MG63 (cell line): ENCODE measurements around the gene BECN2. TPM values are rescaled to one million over a fixed set of nuclear protein-coding genes. Genes with fewer than 3 reads are reported as not detected.
A peak's percentile ranks its signal among the peaks of the same experiment; 100 is the strongest.

Experiments used
- DNase-seq: peaks from one replicate; pipeline ENCODE4 v3.0.0-alpha.2; 2020
- H3K27me3 ChIP-seq: fragments of 250-450 bp; sonication (Bioruptor Pico); 2 replicates; pipeline ENCODE4 v1.5.1; 2020; ENCODE audit warnings: mild to moderate bottlenecking, moderate library complexity
- H3K36me3 ChIP-seq: fragments of 250-450 bp; sonication (Bioruptor Pico); 2 replicates; pipeline ENCODE4 v1.5.1; 2020; ENCODE audit warnings: mild to moderate bottlenecking, moderate library complexity
- H3K4me3 ChIP-seq: fragments of 250-450 bp; sonication (Bioruptor Pico); 2 replicates; pipeline ENCODE4 v1.5.1; 2020; ENCODE audit warnings: mild to moderate bottlenecking, moderate library complexity
- H3K9me3 ChIP-seq: fragments of 250-450 bp; sonication (Bioruptor Pico); 2 replicates; pipeline ENCODE4 v1.5.1; 2020; ENCODE audit warnings: mild to moderate bottlenecking, moderate library complexity
- total RNA-seq: library from RNA; depleted of rRNA; stranded (reverse); fragments of >200 nt; shearing (Covaris generic); gene quantifications from 2 replicates; pipeline ENCODE4 v1.2.3, GENCODE V29; 2014; ENCODE audit warnings: low replicate concordance; rRNA removed

Gene BECN2
- total RNA-seq, 1 experiment from 2014 or later, result not detected

DNA sequence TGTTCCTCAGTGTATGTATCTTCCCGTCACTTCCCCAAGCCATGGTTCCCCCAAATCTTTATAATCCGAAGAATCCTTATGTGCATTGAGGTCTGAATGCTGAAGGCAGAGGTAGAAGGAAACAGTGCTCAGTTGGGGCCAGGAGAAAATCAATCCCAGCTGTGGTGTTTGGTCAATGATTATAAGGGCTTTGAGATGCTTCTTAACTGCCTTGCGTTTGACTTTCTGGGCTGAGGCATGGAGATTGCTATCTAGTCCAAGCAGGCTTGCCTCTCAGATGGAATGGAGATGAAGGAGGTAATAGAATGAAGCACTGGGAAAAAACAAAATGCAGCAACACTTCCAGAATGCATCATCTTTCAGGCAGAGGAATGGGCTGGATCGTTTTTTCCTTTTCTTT is 44.9 kb downstream of the BECN2 start:
- Histone ChIP-seq H3K27me3 (no peaks in the 10 kb centered on the region), H3K4me3 (no peak overlapping the region), H3K36me3 (no peaks in the 10 kb centered on the region), H3K9me3 (peaks cover 6% of the 10 kb centered on the region)
- DNase-seq, result no peak

DNA sequence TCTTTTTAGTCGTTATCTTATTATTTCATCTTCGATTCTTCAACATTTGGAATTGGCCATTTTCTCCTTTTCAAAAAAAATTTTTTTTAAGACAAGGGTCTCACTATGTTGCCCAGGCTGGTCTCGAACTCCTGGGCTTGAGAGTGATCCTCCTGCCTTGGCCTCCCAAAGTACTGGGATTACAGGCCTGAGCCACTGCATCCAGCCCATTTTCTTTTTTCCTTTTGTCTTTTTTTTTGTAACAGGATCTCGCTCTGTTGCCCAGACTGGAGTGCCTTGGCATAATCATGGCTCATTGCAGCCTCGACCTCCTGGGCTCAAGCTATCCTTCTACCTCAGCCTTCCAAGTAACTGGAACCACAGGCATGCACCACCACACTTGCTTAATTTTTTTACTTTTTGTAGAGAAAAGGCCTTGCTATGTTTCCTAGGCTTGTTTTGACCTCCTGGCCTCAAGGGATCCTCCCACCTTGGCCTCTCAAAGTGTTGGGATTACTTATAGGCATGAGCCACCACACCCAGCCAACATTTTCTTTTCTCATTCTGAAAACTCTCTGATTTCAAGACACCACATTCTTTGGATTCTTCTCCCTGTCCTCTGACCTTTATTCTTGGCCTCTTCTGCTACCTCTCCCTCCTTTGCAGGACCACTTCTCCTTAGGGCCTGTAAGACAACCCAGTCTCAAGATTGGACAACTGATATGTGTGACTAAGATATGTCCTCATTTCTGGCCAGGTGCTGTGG is 47.4 kb downstream of the BECN2 start:
- peak; percentile 82 for DNase-seq
- Histone ChIP-seq H3K4me3 (no peak overlapping the region), H3K27me3 (no peaks in the 10 kb centered on the region), H3K36me3 (no peaks in the 10 kb centered on the region), H3K9me3 (peaks cover 6% of the 10 kb centered on the region)

DNA sequence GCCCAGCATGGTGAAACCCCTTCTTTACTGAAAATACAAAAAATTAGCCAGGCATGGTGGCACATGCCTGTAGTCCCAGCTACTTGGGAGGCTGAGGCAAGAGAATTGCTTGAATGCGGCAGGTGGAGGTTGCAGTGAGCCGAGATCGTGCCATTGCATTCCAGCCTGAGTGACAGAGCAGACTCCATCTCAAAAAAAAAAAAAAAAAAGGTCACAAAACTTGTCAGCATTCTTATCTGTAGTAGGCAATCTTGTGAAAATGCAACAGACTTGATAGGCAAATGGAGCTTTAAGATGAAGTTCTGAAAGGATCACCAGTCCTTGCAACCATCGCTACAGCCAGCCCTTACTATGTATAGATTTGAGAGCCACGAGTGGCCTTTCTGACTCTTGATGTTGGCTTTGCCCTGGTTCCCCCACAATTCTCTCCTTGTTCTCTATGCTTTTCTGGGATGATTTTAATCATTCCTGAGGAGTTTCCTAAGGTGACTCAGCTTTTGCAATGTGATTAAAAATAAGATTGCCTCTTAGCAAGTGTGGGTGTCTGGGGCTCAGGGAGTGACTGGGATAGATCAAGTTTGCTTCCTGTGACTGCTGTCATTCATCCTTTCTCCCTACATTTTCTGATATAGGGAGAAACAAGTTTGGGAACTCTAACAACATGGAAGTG is 48.4 kb downstream of the BECN2 start:
- Histone ChIP-seq H3K9me3 (peaks cover 6% of the 10 kb centered on the region), H3K36me3 (no peaks in the 10 kb centered on the region), H3K4me3 (no peak overlapping the region), H3K27me3 (no peaks in the 10 kb centered on the region)
- peak; percentile 28 for DNase-seq

DNA sequence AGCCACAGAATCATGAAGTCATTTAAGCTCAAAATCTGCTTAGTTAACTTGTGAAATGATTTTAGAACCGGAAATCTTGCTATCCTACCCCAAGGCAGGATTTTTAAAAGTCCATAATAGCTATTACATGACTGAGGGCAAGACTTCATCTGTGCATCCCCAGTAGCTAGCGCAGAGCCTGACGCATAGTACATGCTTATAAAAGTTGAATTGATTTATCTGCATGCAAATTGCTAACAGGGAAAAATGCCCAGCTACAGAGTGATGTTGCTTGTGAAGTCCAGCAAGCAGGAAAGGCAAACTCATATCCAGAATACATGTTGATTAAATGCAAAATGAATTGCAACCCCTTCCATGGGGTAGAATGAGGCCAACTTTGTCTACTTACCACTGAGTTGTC is 49.4 kb downstream of the BECN2 start:
- DNase-seq, result no peak
- Histone ChIP-seq H3K4me3 (no peak overlapping the region), H3K9me3 (peaks cover 6% of the 10 kb centered on the region), H3K36me3 (no peaks in the 10 kb centered on the region), H3K27me3 (no peaks in the 10 kb centered on the region)

Other genes with a start within 250 kb of the BECN2 start
- gene EXO1, start 109.6 kb upstream of the BECN2 start, total RNA-seq, result 28.5 and 40.7 TPM in 2 replicates
- gene MAP1LC3C, start 41.3 kb downstream of the BECN2 start, total RNA-seq, result 2.2 and 3.3 TPM in 2 replicates